HUES6 (cell line): Measurements from ENCODE around the gene AATK.

Source experiments
- H3K27ac ChIP-seq: 2 replicates; pipeline ENCODE4 v1.7.0; 2013; ENCODE audit warnings: low read depth, mild to moderate bottlenecking, low read length, inconsistent platforms
- H3K27me3 ChIP-seq: 2 replicates; pipeline ENCODE4 v1.6.1; 2013; ENCODE audit warnings: low read length; ENCODE audit not compliant: control insufficient read depth, insufficient read depth
- H3K36me3 ChIP-seq: 2 replicates; pipeline ENCODE4 v1.6.1; 2013; ENCODE audit warnings: low read length; ENCODE audit not compliant: control insufficient read depth, insufficient read depth
- H3K4me1 ChIP-seq: 2 replicates; pipeline ENCODE4 v1.6.1; 2013; ENCODE audit warnings: low read length; ENCODE audit not compliant: control insufficient read depth, insufficient read depth
- H3K4me3 ChIP-seq: 2 replicates; pipeline ENCODE4 v1.5.1; 2013; ENCODE audit warnings: low read depth, low read length
- H3K9ac ChIP-seq: one replicate; pipeline ENCODE4 v1.6.1; 2013; ENCODE audit warnings: mild to moderate bottlenecking, low read length
- H3K9me3 ChIP-seq: 2 replicates; pipeline ENCODE4 v1.6.1; 2013; ENCODE audit warnings: low read depth, low read length; ENCODE audit not compliant: control insufficient read depth, insufficient read depth

The AATK gene

GRCh38 chr17:81139428-81139827 lies 26.6 kb downstream of the AATK start:
- H3K4me3 ChIP-seq, result no peak overlapping the region
- no peaks in the 10 kb centered on the region for H3K36me3 ChIP-seq
- H3K27me3 ChIP-seq, result no peaks in the 10 kb centered on the region
- no peaks in the 10 kb centered on the region; the same call in 1 of the 2 replicates for H3K9me3 ChIP-seq
- H3K9ac ChIP-seq, result no peak overlapping the region
- H3K27ac ChIP-seq, result no peak overlapping the region
- H3K4me1 ChIP-seq, result no peaks in the 10 kb centered on the region

DNA sequence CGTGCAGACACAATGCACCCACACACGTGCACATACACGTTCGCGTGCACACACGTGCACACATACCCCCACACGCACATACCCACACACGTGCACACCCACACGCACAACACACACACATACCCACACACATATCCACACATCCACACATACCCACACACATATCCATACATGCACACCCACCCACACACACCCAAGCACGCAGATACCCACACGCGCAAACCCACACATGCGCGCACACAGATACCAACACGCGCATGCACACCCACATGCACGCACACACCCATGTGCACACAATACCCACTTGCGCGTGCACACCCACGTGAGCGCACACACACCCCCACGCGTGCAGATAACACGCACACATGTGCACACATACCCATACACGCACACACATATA lies 27.5 kb downstream of the AATK start:
- Histone ChIP-seq H3K4me1 (0 out of 2 replicates have a peak, but pooled peaks cover 3% of the 10 kb centered on the region), H3K4me3 (no peak overlapping the region), H3K27ac (no peak overlapping the region), H3K27me3 (no peaks in the 10 kb centered on the region), H3K9me3 (no peaks in the 10 kb centered on the region; the same call in 1 of the 2 replicates), H3K36me3 (no peaks in the 10 kb centered on the region), H3K9ac (no peak overlapping the region)

DNA sequence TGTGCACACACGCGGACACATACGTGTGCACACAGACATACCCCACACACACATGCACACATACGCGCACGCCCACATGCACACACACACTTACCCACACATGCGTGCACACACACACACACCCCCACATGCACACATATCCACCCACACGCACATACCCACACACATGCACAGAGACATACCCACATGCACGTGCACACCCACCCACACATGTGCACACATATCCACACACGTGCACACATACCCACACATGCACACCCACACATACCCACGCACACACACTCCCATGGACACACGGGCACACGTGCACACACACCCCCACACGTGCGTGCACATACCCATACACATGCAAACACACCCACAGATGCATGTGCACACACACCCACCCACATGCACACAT lies 27.9 kb downstream of the AATK start:
- H3K27ac ChIP-seq, result no peak overlapping the region
- 0 out of 2 replicates have a peak, but pooled peaks cover 3% of the 10 kb centered on the region for H3K4me1 ChIP-seq
- no peaks in the 10 kb centered on the region for H3K36me3 ChIP-seq
- H3K9me3 ChIP-seq, result no peaks in the 10 kb centered on the region; the same call in 1 of the 2 replicates
- no peaks in the 10 kb centered on the region for H3K27me3 ChIP-seq
- no peak overlapping the region for H3K9ac ChIP-seq
- no peak overlapping the region for H3K4me3 ChIP-seq

- H3K4me3 ChIP-seq, result no peak overlapping the region
- H3K27me3 ChIP-seq, result no peaks in the 10 kb centered on the region
- 0 out of 2 replicates have a peak, but pooled peaks cover 3% of the 10 kb centered on the region for H3K4me1 ChIP-seq
- H3K36me3 ChIP-seq, result no peaks in the 10 kb centered on the region
- H3K9ac ChIP-seq, result no peak overlapping the region
- H3K9me3 ChIP-seq, result no peaks in the 10 kb centered on the region; the same call in 1 of the 2 replicates
- H3K27ac ChIP-seq, result no peak overlapping the region
These were observed 28.8 kb downstream of the AATK start for GRCh38 chr17:81137248-81137647.

DNA sequence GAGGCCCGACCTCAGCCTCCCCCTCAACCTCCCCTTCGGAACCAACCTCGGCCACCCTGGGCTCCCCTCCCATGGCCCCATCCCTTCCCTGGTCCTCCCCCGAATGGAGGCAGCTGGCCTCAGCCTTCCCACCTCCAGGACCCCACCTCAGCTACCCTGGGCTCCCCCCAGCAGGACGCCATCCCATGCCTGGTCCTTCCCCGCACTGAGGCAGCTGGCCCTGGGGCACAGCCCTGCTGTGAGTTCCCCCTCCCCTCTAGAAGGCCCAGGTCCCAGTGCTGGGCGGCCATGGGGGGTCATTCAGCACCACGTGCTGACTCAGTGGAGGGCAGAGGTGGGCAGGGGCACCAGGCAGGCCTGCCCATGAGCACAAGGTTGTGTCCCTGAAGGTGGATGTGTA lies 29.7 kb downstream of the AATK start:
- no peaks in the 10 kb centered on the region for H3K36me3 ChIP-seq
- H3K27me3 ChIP-seq, result no peaks in the 10 kb centered on the region
- H3K9ac ChIP-seq, result no peak overlapping the region
- H3K27ac ChIP-seq, result no peak overlapping the region
- no peaks in the 10 kb centered on the region; the same call in 1 of the 2 replicates for H3K9me3 ChIP-seq
- H3K4me1 ChIP-seq, result 0 out of 2 replicates have a peak, but pooled peaks cover 3% of the 10 kb centered on the region
- H3K4me3 ChIP-seq, result no peak overlapping the region

DNA sequence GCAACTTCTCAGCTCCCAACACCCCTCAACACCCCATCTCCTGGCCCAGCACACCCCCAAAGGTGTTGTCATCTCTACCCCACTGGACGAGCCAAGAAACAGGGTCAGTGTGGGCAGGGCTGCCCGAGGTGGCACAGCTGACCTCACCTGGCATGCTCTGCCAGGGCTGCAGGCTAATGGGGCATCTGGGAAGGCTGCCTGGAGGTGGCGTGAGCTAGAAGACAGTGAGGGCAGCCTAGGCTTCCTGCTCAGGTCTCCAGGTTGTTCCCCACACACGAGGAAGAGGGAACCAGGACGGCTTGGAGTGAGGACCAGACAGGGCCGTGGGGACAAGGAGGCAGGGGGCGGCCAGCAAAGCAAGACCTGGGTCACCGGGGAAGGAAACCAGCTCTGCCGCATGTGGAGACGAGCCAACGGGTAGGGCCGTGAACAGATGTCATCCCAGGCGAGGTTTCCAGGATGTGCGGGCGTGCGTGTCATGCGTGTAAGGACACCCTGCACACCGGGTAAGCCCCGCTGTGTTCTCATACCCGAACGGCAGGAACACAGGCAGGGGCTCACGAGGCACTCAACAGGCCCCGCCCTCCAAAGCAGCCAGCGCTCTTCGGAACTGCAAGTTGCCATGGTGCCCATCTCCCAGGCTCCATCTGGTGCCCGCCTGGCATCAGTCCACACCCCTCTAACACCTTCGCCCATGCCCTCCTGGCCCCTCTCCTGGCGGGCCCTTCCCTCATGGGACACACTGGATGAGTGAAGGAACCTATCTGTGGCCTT lies 30.3 kb downstream of the AATK start:
- no peak overlapping the region for H3K27ac ChIP-seq
- H3K9ac ChIP-seq, result no peak overlapping the region
- H3K9me3 ChIP-seq, result no peaks in the 10 kb centered on the region; the same call in 1 of the 2 replicates
- H3K36me3 ChIP-seq, result no peaks in the 10 kb centered on the region
- H3K4me1 ChIP-seq, result 0 out of 2 replicates have a peak, but pooled peaks cover 3% of the 10 kb centered on the region
- H3K4me3 ChIP-seq, result no peak overlapping the region
- H3K27me3 ChIP-seq, result no peaks in the 10 kb centered on the region

DNA sequence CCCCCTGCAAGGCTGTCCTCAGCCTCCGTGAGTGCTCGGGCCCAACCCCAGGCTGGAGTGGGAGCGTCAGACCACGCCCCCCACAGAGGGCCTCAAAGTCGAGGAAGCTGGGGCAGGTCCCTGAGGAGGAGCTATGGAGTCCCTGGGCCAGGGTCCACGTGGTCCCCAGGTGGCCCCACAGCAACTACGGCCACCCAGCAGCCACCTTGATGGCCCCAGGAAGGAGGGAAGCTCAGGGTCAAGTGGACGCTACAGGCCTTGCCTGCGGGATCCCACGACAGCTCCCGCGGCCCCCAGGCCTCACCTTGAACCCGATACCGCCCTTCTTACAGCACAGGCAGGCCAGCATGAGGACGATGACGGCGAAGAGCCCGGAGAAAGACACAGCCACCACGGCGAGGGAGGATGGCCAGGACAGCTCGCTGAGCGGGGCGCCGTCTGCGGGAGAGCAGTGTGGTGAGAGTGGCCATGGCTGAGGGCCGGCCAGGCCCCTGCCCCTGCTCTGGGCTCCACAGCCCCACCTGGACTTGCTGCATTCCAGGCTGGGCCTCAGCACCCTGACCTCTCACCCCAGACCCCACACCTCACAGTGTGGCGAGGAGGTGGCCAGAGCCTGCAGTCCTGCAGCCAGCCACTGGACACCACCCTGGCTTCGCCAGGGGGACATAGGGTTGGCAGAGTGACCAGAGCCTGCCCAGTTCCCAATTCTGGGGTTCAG lies 31.8 kb downstream of the AATK start:
- Histone ChIP-seq H3K4me1 (0 out of 2 replicates have a peak, but pooled peaks cover 3% of the 10 kb centered on the region), H3K27ac (no peak overlapping the region), H3K9ac (no peak overlapping the region), H3K27me3 (no peaks in the 10 kb centered on the region), H3K9me3 (no peaks in the 10 kb centered on the region; the same call in 1 of the 2 replicates), H3K36me3 (no peaks in the 10 kb centered on the region), H3K4me3 (no peak overlapping the region)

GRCh38 chr17:81132770-81133723 lies 33.0 kb downstream of the AATK start:
- Histone ChIP-seq H3K4me1 (0 out of 2 replicates have a peak, but pooled peaks cover 3% of the 10 kb centered on the region), H3K27ac (no peak overlapping the region), H3K36me3 (no peaks in the 10 kb centered on the region), H3K9ac (no peak overlapping the region), H3K27me3 (no peaks in the 10 kb centered on the region), H3K4me3 (no peak overlapping the region), H3K9me3 (no peaks in the 10 kb centered on the region; the same call in 1 of the 2 replicates)

DNA sequence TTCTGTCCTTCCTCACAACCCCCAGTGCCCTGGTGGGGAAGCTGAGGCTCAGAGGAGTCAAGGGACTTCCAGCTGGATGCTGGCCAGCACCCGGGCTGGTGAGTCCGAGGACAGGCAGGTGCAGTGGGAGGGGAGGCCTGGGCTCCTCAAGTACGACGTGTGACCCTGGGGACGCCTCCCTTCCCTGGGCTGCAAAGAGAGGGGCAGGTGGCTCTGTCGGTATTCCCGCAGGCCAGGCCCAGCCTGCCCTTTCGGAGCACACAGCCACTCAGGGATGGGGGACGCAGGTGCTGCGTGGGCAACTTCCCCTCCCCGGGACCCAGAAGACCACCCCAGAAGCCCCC lies 33.9 kb downstream of the AATK start:
- 0 out of 2 replicates have a peak, but pooled peaks cover 3% of the 10 kb centered on the region for H3K4me1 ChIP-seq
- no peaks in the 10 kb centered on the region for H3K27me3 ChIP-seq

DNA sequence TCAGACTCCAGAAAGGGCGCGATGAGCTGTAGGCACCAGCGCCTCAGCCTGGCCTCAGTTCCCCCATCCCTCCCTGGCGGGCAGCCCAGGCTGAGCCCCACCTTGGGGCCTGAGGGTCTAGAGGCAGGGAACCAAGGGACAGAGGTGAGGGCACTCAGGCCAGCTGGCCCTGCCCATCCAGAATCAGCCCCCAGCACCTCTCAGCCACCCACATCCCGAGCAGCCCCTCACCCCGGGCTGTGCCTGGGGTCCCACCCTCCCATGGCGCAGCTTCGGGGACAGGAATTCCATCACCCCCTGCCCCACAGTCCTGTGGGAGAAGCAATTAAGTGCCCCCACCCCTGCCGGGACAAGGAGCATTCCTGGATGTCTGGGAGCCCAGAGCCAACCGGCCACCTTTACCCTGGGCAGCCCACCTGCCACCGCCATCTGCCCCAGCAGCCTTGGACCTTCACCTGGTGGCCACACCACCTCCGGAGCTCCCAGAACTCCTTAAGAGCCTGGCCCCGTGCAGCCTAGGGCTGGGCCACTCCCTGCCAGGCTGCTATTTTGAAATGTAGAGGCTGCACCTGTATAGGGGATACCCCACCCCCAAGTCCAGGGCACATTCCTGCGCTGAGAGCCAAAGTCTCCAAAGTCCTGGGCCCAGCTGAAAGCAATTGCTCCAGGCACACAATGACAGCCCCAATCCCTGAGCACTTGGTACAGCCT lies 34.4 kb downstream of the AATK start:
- H3K9ac ChIP-seq, result no peak overlapping the region
- H3K4me1 ChIP-seq, result peaks cover 4% of the 10 kb centered on the region; the same call in 1 of the 2 replicates
- no peak overlapping the region for H3K27ac ChIP-seq
- no peaks in the 10 kb centered on the region for H3K36me3 ChIP-seq
- no peaks in the 10 kb centered on the region for H3K27me3 ChIP-seq
- no peak overlapping the region for H3K4me3 ChIP-seq
- H3K9me3 ChIP-seq, result no peaks in the 10 kb centered on the region

More for the DNA sequence above, 33.9 kb downstream of the AATK start:
- Histone ChIP-seq H3K9me3 (no peaks in the 10 kb centered on the region), H3K4me3 (no peak overlapping the region), H3K27ac (no peak overlapping the region), H3K9ac (no peak overlapping the region), H3K36me3 (no peaks in the 10 kb centered on the region)
